Mesothelial cell of epicardium (in vitro differentiated cells): ENCODE data around the gene PRR19. TPM values are rescaled to one million over a fixed set of nuclear protein-coding genes. Genes with fewer than 3 reads are reported as not detected.

Experiments
- DNase-seq, 2 experiments: peaks; one replicate each; pipeline ENCODE4 v3.0.0; 2021; ENCODE audit warnings: low spot score in 2 of 2; ENCODE audit not compliant: unreplicated experiment in 2 of 2
- H3K27ac Mint-ChIP-seq: 2 replicates; pipeline ENCODE4 v1.8.0; 2021; ENCODE audit warnings: mixed read lengths
- H3K27me3 Mint-ChIP-seq: 2 replicates; pipeline ENCODE4 v1.8.0; 2021; ENCODE audit warnings: low read depth, mixed read lengths
- H3K36me3 Mint-ChIP-seq: 2 replicates; pipeline ENCODE4 v1.8.0; 2021; ENCODE audit warnings: mixed read lengths
- H3K4me1 Mint-ChIP-seq: 2 replicates; pipeline ENCODE4 v1.8.0; 2021; ENCODE audit warnings: mixed read lengths
- H3K4me3 Mint-ChIP-seq: 2 replicates; pipeline ENCODE4 v1.8.0; 2021; ENCODE audit warnings: mild to moderate bottlenecking, moderate library complexity, mixed read lengths
- H3K9me3 Mint-ChIP-seq: 2 replicates; pipeline ENCODE4 v1.8.0; 2021; ENCODE audit warnings: mixed read lengths
- total RNA-seq: library from RNA; stranded (reverse); gene quantifications from 3 replicates; pipeline ENCODE4 v1.2.1, GENCODE V29; 2021
- TF ChIP-seq, protein P1 (sequence below): fragments of 200-600 bp; sonication (generic); IDR thresholded peaks from one replicate; pipeline ENCODE4 v1.5.0; 2021; ENCODE audit warnings: antibody characterized with exemption; ENCODE audit not compliant: unreplicated experiment

Gene PRR19
- total RNA-seq, 1 donor from 2014 or later, result 1.7 TPM

DNA sequence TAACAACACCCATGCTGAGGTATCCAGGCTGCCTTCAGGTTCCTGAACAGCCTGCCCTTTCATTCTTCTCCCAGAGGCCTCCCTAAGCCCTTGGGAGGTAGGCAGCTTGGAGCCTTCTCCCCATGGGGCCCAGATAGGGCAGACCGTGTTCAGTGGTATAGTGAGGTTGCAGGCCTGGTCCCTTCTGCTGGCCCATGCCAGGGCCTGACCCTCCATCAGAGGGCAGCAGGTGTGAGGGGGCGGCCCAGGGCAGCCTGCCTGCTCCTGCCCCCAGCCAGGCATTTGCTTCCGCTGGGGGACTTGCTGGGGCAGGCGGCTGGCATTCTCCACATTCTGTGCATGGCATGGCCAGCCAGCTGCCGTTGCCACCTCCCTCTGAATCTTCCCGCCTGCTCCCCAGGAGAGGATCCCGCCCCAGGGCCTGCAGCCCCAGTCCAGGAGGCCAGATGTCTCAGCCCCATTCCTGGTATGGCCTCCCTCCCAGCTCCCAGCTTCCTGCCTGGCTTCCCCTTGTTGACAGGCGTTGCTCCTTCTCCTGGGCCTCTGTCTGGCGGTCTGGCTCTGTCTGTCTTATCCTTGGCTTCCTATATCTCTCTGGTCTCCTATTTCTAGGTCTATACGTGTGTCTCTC is 24.0 kb upstream of the PRR19 start:
- peak overlapping the region; percentile 78 for H3K4me3 Mint-ChIP-seq
- DNase-seq, result peak in 1 of 2 experiments; percentile 18
- H3K27ac Mint-ChIP-seq, result peak overlapping the region; percentile 91
- no peaks in the 10 kb centered on the region for H3K9me3 Mint-ChIP-seq
- H3K4me1 Mint-ChIP-seq, result peaks cover 45% of the 10 kb centered on the region
- TF ChIP-seq, protein P1, sequence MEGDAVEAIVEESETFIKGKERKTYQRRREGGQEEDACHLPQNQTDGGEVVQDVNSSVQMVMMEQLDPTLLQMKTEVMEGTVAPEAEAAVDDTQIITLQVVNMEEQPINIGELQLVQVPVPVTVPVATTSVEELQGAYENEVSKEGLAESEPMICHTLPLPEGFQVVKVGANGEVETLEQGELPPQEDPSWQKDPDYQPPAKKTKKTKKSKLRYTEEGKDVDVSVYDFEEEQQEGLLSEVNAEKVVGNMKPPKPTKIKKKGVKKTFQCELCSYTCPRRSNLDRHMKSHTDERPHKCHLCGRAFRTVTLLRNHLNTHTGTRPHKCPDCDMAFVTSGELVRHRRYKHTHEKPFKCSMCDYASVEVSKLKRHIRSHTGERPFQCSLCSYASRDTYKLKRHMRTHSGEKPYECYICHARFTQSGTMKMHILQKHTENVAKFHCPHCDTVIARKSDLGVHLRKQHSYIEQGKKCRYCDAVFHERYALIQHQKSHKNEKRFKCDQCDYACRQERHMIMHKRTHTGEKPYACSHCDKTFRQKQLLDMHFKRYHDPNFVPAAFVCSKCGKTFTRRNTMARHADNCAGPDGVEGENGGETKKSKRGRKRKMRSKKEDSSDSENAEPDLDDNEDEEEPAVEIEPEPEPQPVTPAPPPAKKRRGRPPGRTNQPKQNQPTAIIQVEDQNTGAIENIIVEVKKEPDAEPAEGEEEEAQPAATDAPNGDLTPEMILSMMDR, result no peak
- H3K36me3 Mint-ChIP-seq, result peaks cover 18% of the 10 kb centered on the region
- no peaks in the 10 kb centered on the region for H3K27me3 Mint-ChIP-seq

DNA sequence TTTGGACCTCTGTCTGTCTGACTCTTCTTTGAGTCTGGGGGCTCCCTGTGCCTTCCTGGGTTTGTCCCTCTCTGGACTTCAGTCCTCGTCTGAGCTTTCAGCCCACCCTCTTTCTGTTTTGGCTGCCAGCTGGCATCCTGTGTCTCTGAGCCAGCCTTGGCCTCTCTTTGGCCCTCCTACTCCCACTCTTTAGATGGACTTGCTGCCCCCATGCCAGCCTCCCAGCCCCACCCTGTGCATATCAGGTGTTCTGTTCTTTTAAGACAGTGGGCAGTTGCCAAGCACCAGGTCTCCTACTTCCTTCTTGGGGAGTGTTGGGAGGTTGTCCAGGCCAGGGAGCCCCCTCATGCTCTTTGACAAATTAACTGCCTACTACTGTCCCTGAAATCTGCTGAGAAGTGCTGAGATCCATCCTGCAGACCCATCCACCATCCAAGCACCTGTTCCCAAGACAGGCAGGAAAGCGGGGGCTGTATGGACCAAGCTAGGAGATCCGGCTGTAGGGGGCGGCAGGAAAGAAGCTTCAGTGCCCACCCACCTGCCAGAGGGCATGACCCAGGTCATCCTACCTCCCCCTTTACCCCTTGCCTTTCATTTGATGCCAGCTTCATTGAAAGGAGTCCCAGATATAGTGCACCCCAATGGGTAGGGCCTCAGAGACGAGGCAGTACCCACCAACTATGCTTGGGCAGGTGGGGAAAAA is 23.3 kb upstream of the PRR19 start:
- H3K27me3 Mint-ChIP-seq, result no peaks in the 10 kb centered on the region
- no peak for DNase-seq
- H3K27ac Mint-ChIP-seq, result peak overlapping the region; percentile 91
- H3K9me3 Mint-ChIP-seq, result no peaks in the 10 kb centered on the region
- H3K4me3 Mint-ChIP-seq, result peak overlapping the region; percentile 78
- peaks cover 14% of the 10 kb centered on the region for H3K36me3 Mint-ChIP-seq
- peaks cover 45% of the 10 kb centered on the region for H3K4me1 Mint-ChIP-seq
- TF ChIP-seq, protein P1, result no peak

DNA sequence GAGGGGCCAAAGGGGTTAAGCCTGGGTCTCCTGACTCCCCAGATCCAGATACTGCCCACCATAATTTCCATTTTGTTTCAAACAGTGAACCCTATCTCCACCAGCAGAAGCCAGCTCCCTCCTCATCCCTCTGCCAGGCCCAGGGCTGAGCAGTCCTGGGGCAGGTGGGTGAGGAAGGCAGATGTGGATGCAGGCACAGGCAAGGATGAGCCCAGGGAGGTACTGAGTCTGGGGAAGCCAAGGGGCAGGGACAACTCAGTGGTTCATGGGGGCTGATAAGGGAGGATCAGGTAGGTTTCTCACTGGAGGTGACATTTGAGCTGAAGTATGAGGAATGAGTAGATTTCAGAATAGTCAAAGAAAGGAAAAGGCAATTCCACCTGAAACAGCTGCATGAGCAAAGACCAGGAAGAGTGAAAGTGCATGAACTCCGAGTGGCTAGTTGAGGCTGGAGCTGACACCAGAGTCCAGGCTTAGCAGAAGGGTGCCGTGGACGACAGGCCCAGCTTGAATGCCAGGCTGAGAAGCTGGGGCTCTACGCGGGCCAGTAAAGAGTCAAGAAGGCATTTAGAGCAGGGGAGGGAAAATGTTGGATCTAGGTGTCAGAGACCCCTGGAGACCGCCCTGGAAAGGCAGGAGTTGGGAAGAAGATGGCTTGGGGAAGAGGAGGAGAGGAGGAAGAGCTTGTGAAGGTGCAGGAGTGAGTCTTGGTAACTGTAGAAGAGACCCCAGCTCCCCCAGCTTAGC is 22.6 kb upstream of the PRR19 start:
- no peak for DNase-seq
- Mint-ChIP-seq H3K9me3 (no peaks in the 10 kb centered on the region), H3K27me3 (no peaks in the 10 kb centered on the region), H3K36me3 (peaks cover 13% of the 10 kb centered on the region), H3K27ac (peak overlapping the region; percentile 91), H3K4me3 (peak overlapping the region; percentile 78), H3K4me1 (peaks cover 45% of the 10 kb centered on the region)
- TF ChIP-seq, protein P1, result no peak

DNA sequence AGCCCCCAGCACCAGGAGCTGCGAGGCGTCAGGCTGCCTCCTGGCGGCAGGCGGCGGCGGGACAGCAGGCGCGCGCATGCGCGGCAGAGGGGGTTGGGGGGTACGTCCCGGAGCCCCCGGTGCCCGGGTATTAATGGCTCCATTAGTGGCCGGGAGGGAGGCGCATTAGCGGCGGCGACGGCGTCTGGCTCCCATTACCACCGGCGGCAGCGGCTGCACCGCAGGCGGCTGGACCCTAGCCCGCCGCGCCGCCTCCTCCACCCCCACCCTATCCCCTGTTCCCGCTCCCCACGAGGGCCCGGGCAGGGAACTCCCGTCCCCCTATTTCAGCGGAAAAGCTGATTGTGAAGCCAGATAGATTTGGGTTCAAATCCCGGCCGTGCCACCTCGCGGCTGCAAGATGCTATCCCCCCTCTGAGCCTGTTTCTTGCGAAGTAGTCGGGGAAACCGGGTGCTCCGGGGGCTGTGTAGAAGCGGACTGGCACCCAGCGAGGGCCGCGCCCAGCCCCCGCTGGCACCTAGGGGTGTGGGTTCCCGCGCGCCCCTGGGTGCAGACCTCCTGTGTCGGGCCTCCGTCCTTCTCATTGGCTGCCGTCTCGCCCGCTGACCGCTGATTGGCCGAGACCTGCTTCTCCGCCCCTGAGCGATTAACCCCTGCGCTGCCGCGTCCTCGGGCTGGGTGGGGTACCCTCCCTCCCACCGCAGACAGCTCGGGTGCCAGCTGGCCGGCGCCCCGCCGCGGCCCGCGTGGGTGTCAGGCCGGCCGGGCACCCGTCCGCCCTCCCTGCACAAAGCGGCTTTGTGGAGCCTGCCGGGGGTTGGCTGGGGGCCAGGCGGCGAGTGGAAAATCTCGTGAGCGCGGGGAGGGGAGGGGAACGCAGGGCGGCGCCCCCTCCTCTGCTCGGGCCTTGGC is 21.8 kb upstream of the PRR19 start:
- Mint-ChIP-seq H3K9me3 (no peaks in the 10 kb centered on the region), H3K27me3 (no peaks in the 10 kb centered on the region), H3K4me3 (peak overlapping the region; percentile 78), H3K4me1 (peaks cover 49% of the 10 kb centered on the region), H3K36me3 (peaks cover 7% of the 10 kb centered on the region), H3K27ac (peak overlapping the region; percentile 91)
- TF ChIP-seq, protein P1, result peak; percentile 92
- peak; percentile 81 to 92 for DNase-seq

DNA sequence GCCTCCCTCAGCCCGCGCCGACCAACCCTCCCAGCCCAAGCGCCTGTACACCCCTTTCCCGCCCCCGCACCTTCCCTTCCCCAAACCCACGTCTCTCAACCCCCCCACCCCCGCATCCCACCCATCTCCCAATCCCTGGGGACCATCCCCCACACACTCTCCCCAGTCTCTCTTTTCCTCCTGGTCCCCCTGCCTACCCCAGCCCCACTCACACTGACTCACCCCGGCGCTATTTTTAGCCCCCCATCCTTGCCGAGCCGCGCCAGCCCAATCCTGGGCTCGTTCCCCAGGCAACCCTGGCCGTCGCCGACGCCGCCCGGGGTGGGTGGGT is 21.2 kb upstream of the PRR19 start:
- TF ChIP-seq, protein P1, result no peak
- H3K36me3 Mint-ChIP-seq, result peaks cover 4% of the 10 kb centered on the region

More for the DNA sequence above, 21.2 kb upstream of the PRR19 start:
- Mint-ChIP-seq H3K4me3 (peak overlapping the region; percentile 72), H3K27ac (no peak overlapping the region), H3K9me3 (no peaks in the 10 kb centered on the region), H3K4me1 (peaks cover 54% of the 10 kb centered on the region), H3K27me3 (no peaks in the 10 kb centered on the region)
- no peak for DNase-seq
